ENCODE measurements around the gene CLCA2. TPM values are rescaled to one million over a fixed set of nuclear protein-coding genes. Genes with fewer than 3 reads are reported as not detected.
"Not testable (repeated sequence)": the region's sequence is repeated elsewhere in the genome, so short reads cannot be mapped to it uniquely, and the experiment has no call there.

Gene CLCA2
- total RNA-seq, 1 donor from 2014 or later, result not detected

- no peaks in the 10 kb centered on the region for H3K9me3 Mint-ChIP-seq
- ChIA-PET CTCF (interaction anchor here (0.7 to 4.8 kb wide), 16 partner anchors 8 to 583 kb away, joined by 3 to 40 read pairs (median 4); partner anchors contain the start of genes ODF2L and SH3GLB1), POLR2A (no interaction called here)
- peaks cover 15% of the 10 kb centered on the region for H3K27me3 Mint-ChIP-seq
- intact Hi-C loops (cut with micrococcal nuclease), result loop anchor here (1.0 to 5.0 kb wide), 7 partner anchors 8 to 242 kb away; partner anchors contain the start of genes ODF2L and SH3GLB1
- peak; percentile 100 for TF ChIP-seq CTCF (IDR thresholded peaks at IDR 0.05)
- H3K4me1 Mint-ChIP-seq, result peaks cover 2% of the 10 kb centered on the region
- H3K36me3 Mint-ChIP-seq (ENCODE audit: low read depth), result no peaks in the 10 kb centered on the region
- DNase-seq, result no peak
- no peak overlapping the region for H3K27ac Mint-ChIP-seq
- H3K4me3 Mint-ChIP-seq, result no peak overlapping the region
- ATAC-seq (ENCODE audit: low read depth), result peak; percentile 56
These were observed 76.1 kb downstream of the CLCA2 start for GRCh38 chr1:86499987-86500593.

- CTCF ChIA-PET, result interaction anchor here (0.7 to 4.8 kb wide), 14 partner anchors 12 to 583 kb away, joined by 3 to 40 read pairs (median 4); partner anchors contain the start of genes ODF2L and SH3GLB1
- H3K9me3 Mint-ChIP-seq, result no peaks in the 10 kb centered on the region
These were observed 76.7 kb downstream of the CLCA2 start for GRCh38 chr1:86500714-86501113.

GRCh38 chr1:86502125-86502646 is 78.2 kb downstream of the CLCA2 start:
- H3K27ac Mint-ChIP-seq; DNase-seq; H3K9me3 Mint-ChIP-seq; H3K36me3 Mint-ChIP-seq (ENCODE audit: low read depth); POLR2A ChIA-PET; H3K4me1 Mint-ChIP-seq: not testable (repeated sequence)
- intact Hi-C loops (cut with micrococcal nuclease), result loop anchor here (1.0 to 5.0 kb wide), 4 partner anchors 83 to 200 kb away; partner anchors contain the start of gene SH3GLB1
- H3K27me3 Mint-ChIP-seq, result peaks cover 11% of the 10 kb centered on the region
- CTCF ChIA-PET, result interaction anchor here (0.7 to 4.8 kb wide), 11 partner anchors 9 to 240 kb away, joined by 3 to 40 read pairs (median 3); partner anchors contain the start of genes ODF2L and SH3GLB1
- peak overlapping the region; percentile 64 for H3K4me3 Mint-ChIP-seq
- ATAC-seq (ENCODE audit: low read depth), result peak; percentile 70

More at GRCh38 chr1:86500714-86501113, 76.7 kb downstream of the CLCA2 start:
- no peak overlapping the region for H3K4me3 Mint-ChIP-seq
- H3K27me3 Mint-ChIP-seq, result peaks cover 14% of the 10 kb centered on the region
- no peak for TF ChIP-seq CTCF (IDR thresholded peaks at IDR 0.05)
- POLR2A ChIA-PET, result no interaction called here
- no peak overlapping the region for H3K27ac Mint-ChIP-seq
- ATAC-seq (ENCODE audit: low read depth), result no peak
- intact Hi-C loops (cut with micrococcal nuclease), result loop anchor here (1.0 to 5.0 kb wide), 7 partner anchors 8 to 242 kb away; partner anchors contain the start of genes ODF2L and SH3GLB1
- H3K4me1 Mint-ChIP-seq, result peaks cover 2% of the 10 kb centered on the region
- no peaks in the 10 kb centered on the region for H3K36me3 Mint-ChIP-seq (ENCODE audit: low read depth)
- DNase-seq, result no peak

- no peak for TF ChIP-seq CTCF (IDR thresholded peaks at IDR 0.05)
- Mint-ChIP-seq H3K27ac (no peak overlapping the region), H3K36me3 (ENCODE audit: low read depth) (no peaks in the 10 kb centered on the region), H3K27me3 (peaks cover 13% of the 10 kb centered on the region), H3K9me3 (no peaks in the 10 kb centered on the region), H3K4me3 (peak overlapping the region; percentile 64), H3K4me1 (peaks cover 2% of the 10 kb centered on the region)
- ATAC-seq (ENCODE audit: low read depth), result no peak
- CTCF ChIA-PET, result interaction anchor here (0.7 to 4.8 kb wide), 7 partner anchors 9 to 202 kb away, joined by 3 to 40 read pairs (median 5); partner anchors contain the start of gene SH3GLB1
- intact Hi-C loops (cut with micrococcal nuclease), result loop anchor here (1.0 to 5.0 kb wide), 4 partner anchors 84 to 199 kb away; partner anchors contain the start of gene SH3GLB1
- no peak for DNase-seq
- POLR2A ChIA-PET, result no interaction called here
These were observed 78.9 kb downstream of the CLCA2 start for GRCh38 chr1:86502721-86503405.

- ChIA-PET CTCF (interaction anchor here (1.5 to 4.5 kb wide), 3 partner anchors 104 to 184 kb away, joined by 3 to 28 read pairs (median 6); no protein-coding TSS in a partner anchor), POLR2A (no interaction called here)
- ATAC-seq (ENCODE audit: low read depth) (no peak), DNase-seq (no peak)
- no peak for TF ChIP-seq CTCF (IDR thresholded peaks at IDR 0.05)
- H3K4me1 Mint-ChIP-seq, result peaks cover 2% of the 10 kb centered on the region
- H3K27me3 Mint-ChIP-seq, result peaks cover 12% of the 10 kb centered on the region
- intact Hi-C loops (cut with micrococcal nuclease), result loop anchor here (5.0 kb wide), 2 partner anchors 184 to 199 kb away; partner anchors contain the start of gene SH3GLB1
- H3K36me3 Mint-ChIP-seq (ENCODE audit: low read depth), result no peaks in the 10 kb centered on the region
- no peak overlapping the region for H3K4me3 Mint-ChIP-seq
- no peak overlapping the region for H3K27ac Mint-ChIP-seq
- no peaks in the 10 kb centered on the region for H3K9me3 Mint-ChIP-seq
These were observed 79.6 kb downstream of the CLCA2 start for GRCh38 chr1:86503406-86504136.
